ENCODE measurements around the gene GPC6.

Gene GPC6

GRCh38 chr13:94145966-94146365, 919.4 kb downstream of the GPC6 start:
- DNase-seq: no peak

- no peak for DNase-seq
Measured at GRCh38 chr13:94153586-94153985, 927.0 kb downstream of the GPC6 start.

DNA sequence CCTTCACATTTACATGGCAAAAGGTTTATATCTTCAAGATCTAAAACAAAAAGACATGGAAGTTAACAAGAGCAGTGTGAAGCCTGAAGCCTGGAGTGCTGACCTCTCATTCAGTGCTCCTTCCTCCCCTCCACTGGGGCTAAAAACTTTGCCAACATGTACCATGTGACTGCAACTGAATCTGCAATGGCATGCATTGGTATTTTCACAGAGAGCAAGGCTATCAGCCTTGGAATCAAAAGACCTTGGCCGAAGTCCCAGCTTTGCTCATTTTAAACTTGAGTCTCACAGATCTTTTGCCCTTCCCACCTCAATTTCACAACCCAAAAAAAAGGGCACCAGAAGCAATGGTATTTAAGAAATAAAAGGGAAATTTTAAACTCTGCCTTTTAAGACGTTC, 927.8 kb downstream of the GPC6 start:
- no peak for DNase-seq

DNA sequence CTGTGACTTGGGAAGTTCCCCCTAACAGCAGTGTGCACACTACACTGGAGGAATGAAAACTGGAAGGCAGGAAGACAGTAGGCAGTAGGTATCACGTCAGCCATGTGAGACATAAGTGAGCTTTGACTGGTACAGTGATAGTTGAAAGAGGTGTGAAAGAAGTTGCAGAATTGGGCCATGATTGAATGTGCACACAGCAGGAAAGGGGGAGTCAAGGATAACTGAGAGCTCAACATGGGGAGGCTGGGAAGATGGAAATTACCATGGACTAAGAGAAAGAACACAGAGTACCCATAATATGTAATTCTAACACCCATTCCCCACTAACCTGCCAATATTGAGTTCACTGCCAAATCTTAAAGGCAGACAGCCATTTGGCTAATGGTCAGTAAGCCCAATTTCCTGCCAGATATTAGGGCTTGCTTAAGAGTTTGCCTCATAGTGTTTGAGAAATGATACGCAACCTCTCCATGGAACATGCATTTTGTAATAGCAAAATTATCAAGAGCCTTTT, 931.2 kb downstream of the GPC6 start:
- DNase-seq: no peak

DNA sequence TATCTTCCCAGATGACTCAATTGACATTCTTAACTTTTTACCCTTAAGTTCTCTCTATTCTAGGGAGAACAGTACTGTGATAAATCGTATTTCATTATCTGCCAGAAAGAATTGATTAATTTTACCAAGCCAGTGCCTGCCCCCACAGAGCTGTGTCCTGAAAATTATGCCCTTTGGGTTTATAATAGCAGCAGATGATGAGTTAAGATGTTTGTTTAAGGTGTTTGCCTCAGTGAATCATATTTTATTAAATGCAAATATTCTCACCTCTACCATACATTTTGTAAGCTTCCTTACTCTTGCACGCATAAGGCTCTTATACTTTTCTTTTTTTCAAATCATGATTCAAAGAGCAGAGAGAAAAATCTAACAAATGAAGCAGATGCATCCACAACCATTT, 934.3 kb downstream of the GPC6 start:
- no peak for DNase-seq

DNA sequence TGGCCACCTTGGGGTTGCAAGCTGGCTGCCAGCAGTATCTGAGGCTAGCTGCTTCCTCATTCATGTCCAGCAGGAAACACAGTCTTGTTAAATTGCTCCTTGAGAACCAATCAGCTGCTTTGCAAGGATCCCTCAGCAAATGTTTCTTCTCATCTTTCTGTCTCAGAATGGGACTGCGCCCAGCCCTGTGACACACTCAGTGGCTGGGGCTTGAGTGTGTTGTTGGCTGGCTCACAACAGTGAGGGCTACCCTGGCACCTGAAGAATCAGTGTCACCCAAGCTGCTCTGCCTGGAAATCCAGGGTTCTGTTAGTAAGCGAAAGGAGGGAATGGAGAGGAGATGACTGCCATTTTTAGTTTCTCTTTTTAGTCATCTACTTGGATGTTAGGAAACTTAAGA, 935.7 kb downstream of the GPC6 start:
- no peak for DNase-seq

DNA sequence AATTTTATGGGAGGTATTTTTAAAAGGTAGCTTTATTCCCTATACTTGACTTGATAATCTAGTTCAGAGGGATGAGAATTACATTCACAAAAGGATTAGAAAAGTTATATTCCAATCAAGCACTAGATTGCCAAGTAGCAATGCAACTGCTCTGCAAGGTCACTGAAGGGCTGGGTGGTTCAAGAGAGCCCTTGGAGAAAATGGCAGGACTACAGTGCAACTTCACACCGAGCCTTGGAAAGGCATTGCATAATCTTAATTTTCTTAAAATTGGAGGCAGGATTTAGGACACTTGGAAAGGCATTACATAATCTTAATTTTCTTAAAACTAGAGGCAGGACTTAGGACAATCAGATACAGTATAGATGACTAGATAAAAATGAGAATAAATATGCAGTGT, 936.9 kb downstream of the GPC6 start:
- no peak for DNase-seq

GRCh38 chr13:94168783-94169453, 942.3 kb downstream of the GPC6 start:
- no peak for DNase-seq

GRCh38 chr13:94169454-94170144, 943.0 kb downstream of the GPC6 start:
- DNase-seq: no peak

- DNase-seq: no peak
Measured at GRCh38 chr13:94170145-94170571, 943.6 kb downstream of the GPC6 start.

DNA sequence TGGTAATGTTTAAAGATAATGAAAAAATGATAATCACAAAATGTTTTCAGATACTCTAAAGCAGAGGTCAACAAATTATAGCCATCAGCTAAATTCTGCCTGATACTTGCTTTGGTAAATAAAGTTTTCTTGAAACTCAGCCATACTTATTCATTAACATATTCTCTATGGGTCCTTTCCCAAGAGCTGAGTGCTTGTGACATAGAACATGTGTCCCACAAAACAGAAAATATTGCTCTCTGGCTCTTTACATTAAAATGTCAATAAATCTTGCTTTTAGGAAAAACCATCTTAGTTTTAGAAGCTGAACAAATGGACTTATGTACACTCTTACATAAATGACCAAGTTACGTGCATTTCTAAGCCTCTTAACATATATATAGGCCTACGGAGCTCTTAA, 945.8 kb downstream of the GPC6 start:
- DNase-seq: no peak

DNA sequence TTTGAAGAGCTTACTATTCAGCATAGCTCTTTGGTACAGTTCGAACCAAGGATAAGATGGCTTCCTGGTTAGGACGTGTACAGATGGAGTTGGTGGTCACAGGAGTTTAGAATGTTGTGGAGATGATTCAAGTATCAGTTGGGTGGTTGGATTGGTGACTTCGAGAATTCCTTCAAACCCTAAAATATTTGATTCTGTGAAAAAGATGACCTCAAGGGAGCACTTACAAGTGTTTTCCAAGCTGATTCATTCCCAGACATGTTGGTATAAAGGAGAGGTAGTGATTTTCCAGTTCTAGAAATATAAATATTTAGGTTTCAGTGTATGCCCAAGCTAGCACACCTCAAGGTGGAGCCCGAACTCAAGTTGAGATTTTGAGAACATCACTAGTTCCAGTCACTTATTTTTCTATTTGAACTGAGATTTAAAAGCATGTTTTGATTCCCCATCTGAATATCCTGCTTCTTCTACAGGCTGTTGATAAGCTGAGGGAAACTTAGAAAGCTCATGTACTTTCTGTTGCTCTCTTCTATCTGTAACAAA, 946.8 kb downstream of the GPC6 start:
- no peak for DNase-seq

DNA sequence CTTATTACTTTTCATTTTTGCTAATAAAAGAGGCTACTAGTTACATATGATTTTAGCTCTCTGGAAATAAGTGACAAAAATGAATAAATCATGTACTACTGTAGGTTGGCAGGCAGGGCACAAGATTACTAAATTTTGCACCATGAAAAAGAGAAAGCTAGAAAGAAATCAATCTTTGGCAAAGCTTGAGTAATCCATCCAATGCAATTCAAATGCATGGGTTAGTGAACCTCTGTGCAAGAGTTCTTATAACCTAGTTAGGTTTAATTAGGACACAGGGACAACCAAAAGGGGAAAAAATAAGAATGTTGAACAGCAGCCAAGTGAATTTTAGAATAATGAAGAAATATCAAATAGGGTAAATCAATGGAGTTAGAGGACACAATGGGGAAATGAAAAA, 947.4 kb downstream of the GPC6 start:
- DNase-seq: no peak

DNA sequence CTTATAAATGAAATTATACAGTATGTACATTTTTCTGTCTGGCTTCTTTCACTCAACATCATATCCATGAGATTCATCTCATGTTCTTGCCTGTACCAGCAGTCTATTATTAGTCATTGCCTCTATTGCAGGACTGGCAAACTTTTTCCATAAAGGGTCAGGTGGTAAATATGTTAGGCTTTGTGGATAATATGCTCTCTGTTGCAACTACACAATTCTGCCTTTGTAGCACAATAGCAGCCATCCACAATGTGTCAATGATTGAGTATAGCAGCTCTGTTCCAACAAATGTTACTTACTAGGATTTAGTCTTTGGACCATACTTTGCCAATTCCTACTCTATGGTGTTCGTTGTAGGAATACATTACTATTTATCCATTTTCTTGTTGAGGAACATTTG, 948.5 kb downstream of the GPC6 start:
- DNase-seq: no peak

DNA sequence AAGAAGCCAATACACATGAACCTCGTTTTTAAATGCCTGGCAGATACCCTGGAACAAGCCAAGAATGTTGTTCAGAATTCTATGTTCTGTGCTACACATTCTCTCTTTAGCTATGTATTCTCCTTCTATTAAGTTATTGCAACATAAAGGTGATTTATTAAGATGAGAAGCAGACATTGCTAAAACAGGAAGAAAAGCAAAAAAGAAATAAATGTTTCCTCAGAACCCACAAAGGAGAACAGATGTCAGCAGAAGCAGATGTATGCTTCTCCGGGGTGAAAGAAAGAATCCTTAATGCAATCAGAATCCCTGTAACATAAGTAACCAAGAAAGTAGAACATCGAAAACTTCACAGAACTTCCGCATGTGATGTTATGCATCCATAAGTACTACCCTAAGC, 950.0 kb downstream of the GPC6 start:
- no peak for DNase-seq

DNA sequence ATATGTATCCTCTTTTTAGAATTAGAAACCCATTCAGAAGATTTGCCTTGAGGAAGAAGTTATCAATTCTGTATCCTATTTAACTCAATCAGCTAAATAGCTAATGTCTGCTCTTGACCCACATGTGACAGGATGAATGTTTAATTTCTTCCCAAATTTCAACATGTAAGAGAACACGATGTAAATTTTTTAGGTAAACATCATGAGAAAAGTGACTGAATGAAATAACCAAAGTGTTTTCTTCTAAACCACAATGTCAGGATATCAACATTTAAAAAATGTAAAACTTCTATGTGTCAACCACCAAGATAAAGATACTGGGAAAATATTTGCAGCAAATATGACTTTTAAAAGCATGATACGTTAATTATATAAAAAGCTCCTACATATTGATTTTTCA, 950.4 kb downstream of the GPC6 start:
- no peak for DNase-seq

- no peak for DNase-seq
Measured at GRCh38 chr13:94178625-94179244, 952.1 kb downstream of the GPC6 start.

- no peak for DNase-seq
Measured at GRCh38 chr13:94181461-94182107, 955.0 kb downstream of the GPC6 start.

DNA sequence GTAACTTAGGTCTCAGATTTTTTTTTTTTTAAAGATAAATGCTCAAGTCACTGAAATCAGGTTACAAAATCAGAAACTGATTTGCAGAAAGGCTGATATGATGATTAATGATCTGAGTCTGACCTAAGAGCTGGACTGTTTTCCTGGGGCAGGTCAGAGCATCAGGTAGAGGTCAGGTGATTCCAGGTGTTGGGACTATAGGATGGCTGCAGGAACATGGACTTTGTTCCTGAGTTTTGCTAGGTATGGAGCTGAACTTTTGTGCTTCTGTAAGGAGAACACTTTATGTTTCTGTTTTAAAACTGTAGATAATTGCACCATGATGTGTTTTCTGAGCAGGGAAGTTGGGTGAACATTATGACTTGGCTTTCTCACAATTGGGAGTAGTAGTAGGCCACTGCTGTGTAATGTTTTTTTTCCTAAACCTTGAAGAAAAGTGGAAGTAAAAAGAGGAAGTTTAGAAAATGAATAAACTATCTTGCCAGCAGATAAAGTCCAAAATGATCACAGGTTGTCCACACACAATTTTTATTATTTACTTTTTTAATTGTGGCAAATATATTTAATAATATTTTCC, 955.7 kb downstream of the GPC6 start:
- no peak for DNase-seq

DNA sequence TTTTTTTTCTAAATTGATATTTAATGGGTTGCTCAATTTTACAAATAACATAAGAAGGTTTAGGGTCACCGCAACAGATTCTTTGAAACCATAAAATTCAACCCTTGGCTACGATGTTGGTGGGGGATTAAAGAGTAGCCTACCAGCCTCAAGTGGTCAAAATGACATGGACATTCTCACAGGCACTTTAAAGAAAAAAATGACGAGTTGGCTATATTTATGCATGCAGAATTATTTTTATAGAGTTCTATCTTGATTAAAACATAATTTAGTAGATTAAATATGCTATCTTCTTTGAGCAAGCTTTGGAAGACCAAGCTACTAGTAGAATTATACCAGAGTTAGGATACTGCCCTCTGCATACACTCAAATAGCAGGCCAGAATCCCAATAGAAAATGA, 959.9 kb downstream of the GPC6 start:
- DNase-seq: no peak

DNA sequence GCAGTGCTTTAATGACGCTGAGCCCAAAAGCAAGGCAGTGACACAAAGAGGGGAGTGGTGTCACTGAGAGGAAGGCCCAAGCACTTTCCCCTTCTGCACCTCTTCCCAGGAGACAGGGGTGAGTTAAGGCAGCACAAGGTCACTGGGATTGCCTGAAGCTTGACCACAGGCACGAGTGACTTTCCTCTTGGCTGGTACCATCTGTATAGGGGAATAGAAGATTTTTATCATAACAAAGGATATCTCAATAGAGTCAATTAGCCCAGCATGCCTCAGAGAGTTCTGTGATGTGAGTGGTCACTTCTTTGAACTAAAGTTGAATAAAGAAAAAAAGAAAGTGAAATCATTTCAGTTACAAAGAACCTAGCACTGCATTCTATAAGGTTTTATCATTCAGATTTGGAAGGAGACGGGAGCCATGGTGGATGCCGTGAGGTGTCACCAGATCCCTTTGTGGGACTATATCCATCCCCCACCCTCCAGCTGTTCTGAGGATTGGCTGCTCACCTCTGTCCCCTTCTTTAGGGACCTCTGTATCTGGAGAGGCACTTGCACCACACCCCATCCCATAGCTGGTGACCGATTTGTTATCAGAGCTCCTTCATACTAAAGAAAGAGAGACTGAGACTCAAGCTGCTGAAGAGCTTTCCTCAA, 961.7 kb downstream of the GPC6 start:
- DNase-seq: no peak

DNA sequence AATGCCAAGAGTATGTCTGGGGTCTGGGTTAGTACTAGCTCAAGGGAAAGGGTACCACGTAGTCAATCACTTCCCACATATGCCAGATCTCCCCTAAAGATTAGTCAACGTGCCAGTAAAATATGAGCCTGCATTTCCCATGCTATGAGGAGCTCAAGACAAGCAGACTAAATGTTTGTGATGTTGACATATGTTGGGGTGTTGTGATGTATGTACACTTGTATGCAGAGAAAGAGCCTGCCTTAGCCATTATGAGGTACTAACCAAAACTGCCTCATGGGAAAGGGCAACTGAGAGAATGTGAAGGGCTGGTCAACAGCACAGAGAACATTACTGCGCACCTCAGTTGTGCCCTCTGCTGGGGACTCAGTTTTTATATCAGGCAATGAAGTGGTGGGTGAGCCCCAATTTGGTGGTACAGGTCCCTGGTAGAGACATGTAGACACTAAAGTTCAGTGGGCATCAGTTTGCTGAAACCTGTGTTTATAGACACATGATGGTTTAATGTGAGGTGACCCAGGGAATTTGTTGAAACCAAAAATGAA, 965.9 kb downstream of the GPC6 start:
- no peak for DNase-seq

All from stimulated activated CD4-positive, alpha-beta T cell treated with anti-CD3 and anti-CD28 coated beads, Interleukin-4, amount 100 ng/mL, for 24 hours (primary cell).